SJCRH30 (cell line): ENCODE data around the gene TM4SF4. TPM values are rescaled to one million over a fixed set of nuclear protein-coding genes. Genes with fewer than 3 reads are reported as not detected.

Source experiments
- DNase-seq, 2 experiments: peaks; one replicate each; pipeline ENCODE4 v3.0.0-alpha.2; 2015 to 2020
- H3K27ac ChIP-seq: fragments of 250-450 bp; sonication (Bioruptor Pico); 2 replicates; pipeline ENCODE4 v1.5.1; 2020; ENCODE audit warnings: mild to moderate bottlenecking, moderate library complexity
- H3K27me3 ChIP-seq: fragments of 250-450 bp; sonication (Bioruptor Pico); 2 replicates; pipeline ENCODE4 v1.5.1; 2020; ENCODE audit warnings: mild to moderate bottlenecking, moderate library complexity
- H3K36me3 ChIP-seq: fragments of 250-450 bp; sonication (Bioruptor Pico); 2 replicates; pipeline ENCODE4 v1.5.1; 2020; ENCODE audit warnings: mild to moderate bottlenecking, moderate library complexity
- H3K4me1 ChIP-seq: fragments of 250-450 bp; sonication (Bioruptor Pico); 2 replicates; pipeline ENCODE4 v1.5.1; 2020; ENCODE audit warnings: mild to moderate bottlenecking, moderate library complexity
- H3K4me3 ChIP-seq: fragments of 250-450 bp; sonication (Bioruptor Pico); 2 replicates; pipeline ENCODE4 v1.5.1; 2020; ENCODE audit warnings: mild to moderate bottlenecking, moderate library complexity
- H3K9me3 ChIP-seq: fragments of 250-450 bp; sonication (Bioruptor Pico); replicated peaks from 2 replicates; pipeline ENCODE4 v1.5.1; 2020; ENCODE audit warnings: mild to moderate bottlenecking, moderate library complexity
- total RNA-seq: library from RNA; depleted of rRNA; stranded (reverse); fragments of >200 nt; shearing (Covaris generic); gene quantifications from 2 replicates; pipeline ENCODE4 v1.2.3, GENCODE V29; 2014

The TM4SF4 gene
- total RNA-seq, 1 experiment from 2014 or later = not detected

DNA sequence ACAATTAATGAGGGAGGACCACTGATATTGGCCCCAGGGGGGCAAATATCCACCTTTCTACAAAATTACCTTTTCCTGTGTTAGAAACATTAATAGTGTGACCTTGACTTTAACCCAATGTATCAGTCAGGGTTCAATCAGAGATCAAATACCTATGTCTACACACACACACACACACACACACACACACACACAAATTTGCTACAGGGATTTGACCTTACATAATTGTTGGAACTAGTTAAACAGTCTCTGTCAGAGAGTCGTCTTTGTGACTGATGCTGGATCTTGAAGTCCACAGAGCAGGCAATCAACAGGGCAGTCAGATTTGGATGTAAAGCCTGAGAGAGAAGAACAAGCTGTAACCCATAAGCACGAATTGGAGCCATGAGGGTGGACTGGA is 32.5 kb downstream of the TM4SF4 start:
- Histone ChIP-seq H3K36me3 (no peaks in the 10 kb centered on the region; the same call in 1 of the 2 replicates), H3K27me3 (no peaks in the 10 kb centered on the region), H3K9me3 (no peaks in the 10 kb centered on the region), H3K27ac (no peak overlapping the region), H3K4me3 (no peak overlapping the region), H3K4me1 (peaks cover 6% of the 10 kb centered on the region)
- no peak for DNase-seq

DNA sequence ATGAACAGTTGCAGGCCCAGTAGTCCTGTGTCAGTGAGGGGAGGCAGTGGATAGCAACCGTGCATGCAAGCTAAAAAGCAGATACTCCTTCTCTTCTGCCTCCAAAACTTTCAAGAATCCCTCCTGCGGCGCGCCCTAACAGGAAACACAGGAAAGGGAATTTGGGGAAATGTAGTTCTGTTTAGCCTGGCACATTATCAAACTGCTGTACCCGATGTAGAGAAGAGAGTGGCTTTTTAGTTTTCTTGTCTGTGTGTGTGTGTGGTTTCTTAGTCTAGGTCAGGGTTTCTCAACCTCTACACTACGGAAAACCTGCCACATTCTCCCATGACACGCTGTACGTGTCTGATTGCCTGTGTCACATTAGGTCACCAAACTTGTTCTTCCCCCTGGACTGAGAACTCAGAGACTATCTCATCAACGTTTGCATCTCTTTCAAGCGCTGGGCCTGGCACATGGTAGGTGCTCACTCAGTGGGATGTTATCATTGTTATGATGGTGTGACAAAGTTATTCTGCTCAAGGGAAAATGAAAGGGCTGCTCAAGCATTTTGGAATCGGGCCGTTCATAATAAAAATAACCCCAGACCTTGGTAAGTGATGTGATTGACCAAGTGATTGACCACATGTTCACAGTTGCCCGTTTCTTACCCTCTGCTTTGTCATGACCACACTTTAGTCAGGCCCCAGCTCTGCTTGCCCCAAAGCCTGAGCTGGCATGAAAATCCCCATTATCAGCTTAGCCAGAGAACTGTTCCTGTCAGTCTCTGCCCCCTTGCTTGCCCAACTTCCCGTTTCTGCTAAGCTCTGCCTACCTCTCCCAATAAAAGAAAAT is 33.2 kb downstream of the TM4SF4 start:
- Histone ChIP-seq H3K27me3 (no peaks in the 10 kb centered on the region), H3K4me1 (peaks cover 6% of the 10 kb centered on the region), H3K27ac (no peak overlapping the region), H3K9me3 (no peaks in the 10 kb centered on the region), H3K36me3 (no peaks in the 10 kb centered on the region; the same call in 1 of the 2 replicates), H3K4me3 (no peak overlapping the region)
- DNase-seq = peak in 1 of 2 experiments; percentile 27

DNA sequence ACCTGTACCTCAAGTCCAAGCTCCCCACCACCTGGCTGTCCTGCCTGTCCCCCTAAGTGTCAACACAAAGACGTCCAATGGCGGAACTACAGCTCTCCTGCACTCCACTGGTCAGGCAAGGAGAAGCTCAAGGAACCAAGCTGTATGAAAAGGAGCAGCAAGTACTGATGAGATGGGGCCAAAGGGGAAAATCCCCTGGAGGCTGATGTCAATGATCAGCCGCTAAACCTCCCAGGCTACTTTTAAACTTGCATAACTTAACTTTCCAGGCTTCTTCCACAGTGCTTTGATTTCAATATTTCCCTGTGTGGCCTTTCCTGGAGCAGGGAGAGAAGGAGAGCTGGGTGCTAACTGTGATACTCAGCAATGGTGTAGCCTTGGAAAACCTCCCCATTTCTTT is 35.0 kb downstream of the TM4SF4 start:
- no peaks in the 10 kb centered on the region for H3K27me3 ChIP-seq
- no peaks in the 10 kb centered on the region for H3K36me3 ChIP-seq
- peaks cover 6% of the 10 kb centered on the region for H3K4me1 ChIP-seq
- H3K4me3 ChIP-seq = no peak overlapping the region
- no peaks in the 10 kb centered on the region for H3K9me3 ChIP-seq
- H3K27ac ChIP-seq = no peak overlapping the region
- DNase-seq = no peak

GRCh38 chr3:149510480-149510879 is 36.0 kb downstream of the TM4SF4 start:
- Histone ChIP-seq H3K4me1 (peaks cover 6% of the 10 kb centered on the region), H3K27ac (no peak overlapping the region), H3K9me3 (no peaks in the 10 kb centered on the region), H3K27me3 (no peaks in the 10 kb centered on the region), H3K4me3 (no peak overlapping the region), H3K36me3 (no peaks in the 10 kb centered on the region)
- DNase-seq = no peak

DNA sequence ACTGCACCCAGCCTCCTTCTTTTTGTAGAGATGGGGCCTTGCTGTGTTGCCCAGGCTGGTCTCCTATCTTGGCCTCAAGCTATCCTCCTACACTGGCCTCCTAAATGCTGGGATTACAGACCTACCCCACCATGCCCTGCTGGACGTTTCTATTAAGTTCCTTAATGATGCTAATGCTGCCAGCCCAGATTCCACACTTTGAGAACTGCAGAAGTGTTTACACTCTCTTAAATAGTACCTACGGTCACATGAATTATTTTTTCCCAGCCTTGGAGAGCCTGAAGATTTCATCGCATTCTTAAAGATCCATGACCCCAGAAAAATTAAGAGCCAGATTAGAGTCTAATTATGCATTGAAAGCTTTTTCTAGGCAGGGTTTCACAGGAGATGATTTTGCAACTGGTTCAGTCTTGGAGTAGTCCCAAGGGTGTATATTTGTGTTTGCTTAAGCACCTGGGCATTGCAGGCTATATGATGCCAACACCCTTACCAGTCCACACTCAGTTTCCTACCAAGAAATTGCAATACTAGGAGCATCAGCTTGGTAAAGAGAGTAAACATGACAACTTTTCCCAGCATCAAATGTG is 36.6 kb downstream of the TM4SF4 start:
- no peaks in the 10 kb centered on the region for H3K27me3 ChIP-seq
- H3K27ac ChIP-seq = no peak overlapping the region
- no peaks in the 10 kb centered on the region for H3K36me3 ChIP-seq
- H3K4me1 ChIP-seq = peaks cover 5% of the 10 kb centered on the region
- no peak for DNase-seq
- H3K4me3 ChIP-seq = no peak overlapping the region
- H3K9me3 ChIP-seq = no peaks in the 10 kb centered on the region

DNA sequence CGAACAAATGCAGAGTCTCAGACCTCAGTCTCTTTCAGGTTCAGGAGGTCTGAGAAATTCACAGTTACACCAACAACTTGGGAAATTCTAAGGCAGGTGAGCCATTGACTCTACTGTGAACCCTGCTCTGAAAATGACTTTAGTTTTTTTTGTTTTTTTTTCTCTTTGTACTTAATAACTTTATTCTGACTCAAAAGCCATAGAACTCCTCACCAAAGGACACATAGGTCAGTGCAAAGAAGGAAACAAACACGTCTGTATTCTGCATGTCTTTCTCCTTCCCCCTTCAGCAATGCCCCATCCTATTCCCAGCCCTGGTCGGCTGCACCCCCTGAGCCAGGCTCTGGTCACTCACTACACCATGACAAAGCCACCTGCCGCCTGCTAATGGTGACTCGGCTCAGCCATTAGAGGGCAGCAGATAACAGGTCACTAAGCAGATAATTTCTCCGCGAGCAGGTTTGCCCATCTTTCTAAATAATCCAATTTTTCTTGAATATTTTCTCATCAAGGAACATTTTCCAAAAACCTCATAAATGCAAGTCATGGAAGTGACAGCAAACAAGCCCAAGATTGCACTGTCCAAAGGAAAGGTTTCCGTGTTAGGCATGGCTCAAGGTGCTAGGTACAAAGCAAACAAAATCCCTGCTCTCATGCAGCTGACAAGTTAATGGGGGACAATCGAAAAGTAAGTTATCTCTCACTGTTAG is 37.7 kb downstream of the TM4SF4 start:
- peak; percentile 66 to 80 for DNase-seq
- no peaks in the 10 kb centered on the region for H3K9me3 ChIP-seq
- no peak overlapping the region for H3K4me3 ChIP-seq
- peaks cover 6% of the 10 kb centered on the region; the same call in 1 of the 2 replicates for H3K36me3 ChIP-seq
- no peak overlapping the region for H3K27ac ChIP-seq
- no peaks in the 10 kb centered on the region for H3K4me1 ChIP-seq
- no peaks in the 10 kb centered on the region for H3K27me3 ChIP-seq

- Histone ChIP-seq H3K27me3 (no peaks in the 10 kb centered on the region), H3K36me3 (peaks cover 14% of the 10 kb centered on the region), H3K9me3 (no peaks in the 10 kb centered on the region), H3K27ac (no peak overlapping the region), H3K4me3 (no peak overlapping the region), H3K4me1 (no peaks in the 10 kb centered on the region)
- DNase-seq = no peak
These were observed 40.0 kb downstream of the TM4SF4 start for GRCh38 chr3:149514471-149514870.

DNA sequence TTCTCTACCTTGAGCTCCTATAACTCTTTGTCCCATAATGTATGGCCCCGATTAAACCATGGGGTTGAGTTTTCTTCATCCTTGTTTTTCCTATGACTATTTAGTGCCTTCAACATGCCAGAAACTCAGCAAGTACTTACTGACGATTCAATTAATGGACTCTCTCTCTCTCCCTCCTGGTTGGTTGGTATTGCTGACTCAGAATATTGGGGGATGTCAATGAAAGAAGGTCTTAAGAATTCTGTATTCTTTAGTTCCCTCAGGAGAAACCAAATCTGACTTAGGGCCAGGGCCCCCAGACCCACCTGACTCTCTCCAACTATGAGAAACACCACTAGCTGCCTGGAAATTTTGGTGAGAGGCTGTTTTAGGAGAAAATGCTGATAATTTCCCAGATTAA is 40.8 kb downstream of the TM4SF4 start:
- peaks cover 14% of the 10 kb centered on the region for H3K36me3 ChIP-seq
- no peak overlapping the region for H3K4me3 ChIP-seq
- no peak overlapping the region for H3K27ac ChIP-seq
- H3K27me3 ChIP-seq = no peaks in the 10 kb centered on the region
- DNase-seq = no peak
- H3K4me1 ChIP-seq = no peaks in the 10 kb centered on the region
- H3K9me3 ChIP-seq = no peaks in the 10 kb centered on the region

DNA sequence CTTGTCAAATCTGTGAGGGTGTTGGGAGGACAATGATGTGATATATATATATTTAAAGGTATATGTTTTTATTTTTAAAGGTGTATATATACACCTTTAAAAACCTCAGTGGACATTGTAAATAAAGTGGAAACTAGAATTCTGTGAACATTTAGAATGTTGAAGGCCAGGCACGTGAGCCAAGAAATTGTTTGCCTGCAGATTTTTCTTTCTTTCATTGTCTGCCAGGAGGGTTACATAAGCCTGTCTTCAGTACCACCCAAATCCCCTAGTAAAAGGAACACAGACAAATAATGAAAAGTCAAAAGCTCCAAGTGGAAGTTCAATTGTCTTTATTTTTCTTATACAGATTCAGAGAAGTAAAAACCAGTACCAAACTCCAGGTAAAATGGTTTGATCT is 42.4 kb downstream of the TM4SF4 start:
- Histone ChIP-seq H3K4me1 (no peaks in the 10 kb centered on the region), H3K4me3 (no peak overlapping the region), H3K27me3 (no peaks in the 10 kb centered on the region), H3K27ac (no peak overlapping the region), H3K9me3 (no peaks in the 10 kb centered on the region), H3K36me3 (peaks cover 14% of the 10 kb centered on the region)
- DNase-seq = no peak

GRCh38 chr3:149519912-149520311 is 45.4 kb downstream of the TM4SF4 start:
- no peak overlapping the region for H3K27ac ChIP-seq
- H3K4me1 ChIP-seq = no peaks in the 10 kb centered on the region
- H3K4me3 ChIP-seq = no peak overlapping the region
- no peak for DNase-seq
- H3K9me3 ChIP-seq = no peaks in the 10 kb centered on the region
- peaks cover 19% of the 10 kb centered on the region for H3K36me3 ChIP-seq
- H3K27me3 ChIP-seq = no peaks in the 10 kb centered on the region

- H3K27me3 ChIP-seq = no peaks in the 10 kb centered on the region
- H3K27ac ChIP-seq = no peak overlapping the region
- no peak overlapping the region for H3K4me3 ChIP-seq
- H3K9me3 ChIP-seq = no peaks in the 10 kb centered on the region
- peaks cover 12% of the 10 kb centered on the region for H3K36me3 ChIP-seq
- H3K4me1 ChIP-seq = no peaks in the 10 kb centered on the region
- DNase-seq = no peak
These were observed 49.2 kb downstream of the TM4SF4 start for GRCh38 chr3:149523512-149524299.

- Histone ChIP-seq H3K4me3 (no peak overlapping the region), H3K27me3 (no peaks in the 10 kb centered on the region), H3K36me3 (peaks cover 8% of the 10 kb centered on the region), H3K4me1 (peaks cover 11% of the 10 kb centered on the region), H3K9me3 (no peaks in the 10 kb centered on the region), H3K27ac (no peak overlapping the region)
- DNase-seq = no peak
These were observed 53.2 kb downstream of the TM4SF4 start for GRCh38 chr3:149527531-149528339.

GRCh38 chr3:149528340-149528650 is 53.8 kb downstream of the TM4SF4 start:
- no peak for DNase-seq
- Histone ChIP-seq H3K27ac (no peak overlapping the region), H3K4me1 (peaks cover 17% of the 10 kb centered on the region), H3K36me3 (peaks cover 8% of the 10 kb centered on the region), H3K4me3 (no peak overlapping the region), H3K27me3 (no peaks in the 10 kb centered on the region), H3K9me3 (no peaks in the 10 kb centered on the region)

DNA sequence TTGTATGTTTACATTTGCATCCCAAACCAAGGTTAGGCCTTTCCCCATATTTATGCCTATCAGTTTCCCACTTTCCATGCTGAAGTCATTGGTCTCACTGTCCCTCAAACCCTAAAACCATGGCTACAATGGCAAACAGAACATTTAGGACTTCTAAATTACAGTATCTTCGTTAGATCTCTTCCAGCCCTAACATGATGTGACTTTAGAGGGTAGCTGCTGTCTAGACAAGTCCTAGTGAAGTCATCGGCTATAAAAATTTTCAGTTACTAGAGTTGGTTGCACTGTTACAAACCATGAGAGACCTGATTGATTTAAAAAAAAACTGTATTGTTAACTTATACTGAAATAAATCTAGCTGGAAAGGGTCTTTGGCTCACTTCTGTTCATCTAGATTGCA is 54.6 kb downstream of the TM4SF4 start:
- no peak for DNase-seq
- no peak overlapping the region for H3K4me3 ChIP-seq
- H3K4me1 ChIP-seq = peaks cover 18% of the 10 kb centered on the region
- H3K9me3 ChIP-seq = no peaks in the 10 kb centered on the region
- H3K36me3 ChIP-seq = peaks cover 8% of the 10 kb centered on the region
- no peaks in the 10 kb centered on the region for H3K27me3 ChIP-seq
- H3K27ac ChIP-seq = no peak overlapping the region
